Effector memory CD8-positive, alpha-beta T cell (primary cell): Measurements from ENCODE around the gene TBC1D5.

Experiments used
- ATAC-seq: fragments of 150-1000 bp; cut with Tn5 transposase; replicated peaks from 2 replicates; pipeline ENCODE4 v1.10.0; 2021; ENCODE audit warnings: mild to moderate bottlenecking, moderate library complexity
- DNase-seq, 3 experiments: peaks; one replicate each; pipeline ENCODE4 v3.0.0; 2021
- H3K27ac Mint-ChIP-seq, 2 donors: one replicate each; pipeline ENCODE4 v1.8.0; 2022; ENCODE audit warnings: mild to moderate bottlenecking in 2 of 2, mixed read lengths in 2 of 2, moderate library complexity in 2 of 2
- H3K27me3 Mint-ChIP-seq, 2 donors: one replicate each; pipeline ENCODE4 v1.8.0; 2022; ENCODE audit warnings: mixed read lengths in 2 of 2
- H3K36me3 Mint-ChIP-seq: one replicate; pipeline ENCODE4 v1.8.0; 2022; ENCODE audit warnings: mild to moderate bottlenecking, moderate library complexity, mixed read lengths; ENCODE audit not compliant: insufficient read depth
- H3K4me1 Mint-ChIP-seq, 2 donors: one replicate each; pipeline ENCODE4 v1.8.0; 2022; ENCODE audit warnings: low read depth in 2 of 2, mixed read lengths in 2 of 2
- H3K4me3 Mint-ChIP-seq, 2 donors: one replicate each; pipeline ENCODE4 v1.8.0; 2022; ENCODE audit warnings: mild to moderate bottlenecking in 2 of 2, mixed read lengths in 2 of 2, moderate library complexity in 2 of 2
- H3K9me3 Mint-ChIP-seq, 2 donors: one replicate each; pipeline ENCODE4 v1.8.0; 2022; ENCODE audit warnings: mixed read lengths in 2 of 2

The TBC1D5 gene

DNA sequence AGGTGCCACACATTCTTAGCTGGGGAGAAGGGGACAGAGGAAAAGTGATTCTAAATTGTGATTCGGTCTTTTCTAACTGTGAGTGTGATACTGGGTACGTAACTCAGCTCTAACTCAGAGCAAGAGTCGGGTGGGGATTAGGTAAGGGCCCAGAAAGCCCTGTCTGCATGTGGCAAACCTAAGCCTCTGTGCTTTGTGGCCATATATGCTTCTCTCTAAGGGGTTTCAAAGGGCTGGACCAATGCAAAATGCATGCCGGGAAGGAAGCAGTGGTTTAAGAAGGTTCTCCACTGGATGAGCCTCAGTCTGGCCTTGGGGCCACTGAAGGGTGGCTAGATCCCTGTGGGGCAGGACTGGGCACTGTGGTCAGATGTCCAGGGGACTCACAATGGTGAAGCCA lies 581.8 kb downstream of the TBC1D5 start:
- DNase-seq (no peak), ATAC-seq (no peak)
- Mint-ChIP-seq H3K4me3 (no peak overlapping the region), H3K27ac (no peak overlapping the region), H3K27me3 (no peaks in the 10 kb centered on the region), H3K4me1 (peaks cover 7 to 9% of the 10 kb centered on the region in 2 donors), H3K9me3 (no peaks in the 10 kb centered on the region), H3K36me3 (peaks cover 10% of the 10 kb centered on the region)

- H3K4me1 Mint-ChIP-seq = peaks cover 7 to 23% of the 10 kb centered on the region in 2 donors
- H3K4me3 Mint-ChIP-seq = no peak overlapping the region
- no peaks in the 10 kb centered on the region for H3K27me3 Mint-ChIP-seq
- H3K36me3 Mint-ChIP-seq = peaks cover 9% of the 10 kb centered on the region
- ATAC-seq (no peak), DNase-seq (no peak)
- no peak overlapping the region for H3K27ac Mint-ChIP-seq
- H3K9me3 Mint-ChIP-seq = no peaks in the 10 kb centered on the region
Measured at GRCh38 chr3:17158941-17159682, 583.3 kb downstream of the TBC1D5 start.

GRCh38 chr3:17157713-17158112 lies 584.7 kb downstream of the TBC1D5 start:
- H3K4me3 Mint-ChIP-seq = no peak overlapping the region
- H3K27ac Mint-ChIP-seq = no peak overlapping the region

DNA sequence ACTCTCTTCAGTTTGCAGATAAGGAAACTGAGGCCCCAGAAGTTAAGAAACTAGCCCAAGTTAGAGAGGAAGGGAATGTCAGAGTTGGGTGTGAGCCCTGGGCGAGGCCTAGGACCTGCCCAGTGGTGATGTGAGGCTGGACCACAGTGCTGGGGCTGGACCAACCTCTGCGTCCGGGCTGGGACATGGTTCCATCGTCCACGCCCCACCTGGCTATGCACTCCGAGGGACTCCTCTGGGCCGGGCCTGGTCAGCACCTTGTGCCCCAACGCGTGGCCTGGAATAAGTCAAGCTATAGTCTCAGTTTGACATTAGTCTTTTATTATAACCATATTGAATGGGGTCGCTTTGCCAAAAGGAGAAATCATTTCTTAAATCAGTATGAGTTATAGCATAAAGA lies 585.6 kb downstream of the TBC1D5 start:
- ATAC-seq = no peak
- Mint-ChIP-seq H3K4me3 (no peak overlapping the region), H3K27me3 (no peaks in the 10 kb centered on the region), H3K36me3 (peaks cover 9% of the 10 kb centered on the region), H3K27ac (peak overlapping the region in 1 of 2 donors; percentile 86), H3K9me3 (no peaks in the 10 kb centered on the region), H3K4me1 (peaks cover 16 to 35% of the 10 kb centered on the region in 2 donors)
- DNase-seq = no peak

More at GRCh38 chr3:17157713-17158112, 584.7 kb downstream of the TBC1D5 start:
- ATAC-seq (no peak), DNase-seq (no peak)
- Mint-ChIP-seq H3K9me3 (no peaks in the 10 kb centered on the region), H3K4me1 (peaks cover 9 to 26% of the 10 kb centered on the region in 2 donors), H3K36me3 (peaks cover 9% of the 10 kb centered on the region), H3K27me3 (no peaks in the 10 kb centered on the region)

DNA sequence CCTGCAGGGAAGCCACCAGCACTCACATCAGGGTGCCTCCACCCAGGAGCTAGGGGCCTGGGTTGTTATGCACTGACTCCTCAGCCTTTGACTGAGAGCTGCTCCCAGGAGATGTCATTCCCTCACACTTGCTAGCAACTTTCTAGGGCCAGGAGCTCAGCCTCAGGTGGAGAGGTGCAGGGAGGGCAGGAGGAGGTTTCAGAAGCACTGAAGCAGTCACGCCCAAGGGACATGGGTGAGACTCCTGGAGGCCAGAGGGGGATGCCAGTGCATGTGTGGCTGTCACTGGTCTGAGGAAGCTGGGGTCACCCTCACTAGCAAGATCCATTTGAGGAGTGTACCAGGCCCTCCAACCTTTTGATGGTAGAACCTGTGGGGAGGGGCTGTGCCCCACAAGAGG lies 586.5 kb downstream of the TBC1D5 start:
- Mint-ChIP-seq H3K27me3 (no peaks in the 10 kb centered on the region), H3K4me3 (peak overlapping the region in 1 of 2 donors; percentile 57), H3K4me1 (peaks cover 23 to 41% of the 10 kb centered on the region in 2 donors), H3K36me3 (peaks cover 16% of the 10 kb centered on the region), H3K9me3 (no peaks in the 10 kb centered on the region), H3K27ac (peak overlapping the region in 1 of 2 donors; percentile 86)
- no peak for ATAC-seq
- DNase-seq = no peak

DNA sequence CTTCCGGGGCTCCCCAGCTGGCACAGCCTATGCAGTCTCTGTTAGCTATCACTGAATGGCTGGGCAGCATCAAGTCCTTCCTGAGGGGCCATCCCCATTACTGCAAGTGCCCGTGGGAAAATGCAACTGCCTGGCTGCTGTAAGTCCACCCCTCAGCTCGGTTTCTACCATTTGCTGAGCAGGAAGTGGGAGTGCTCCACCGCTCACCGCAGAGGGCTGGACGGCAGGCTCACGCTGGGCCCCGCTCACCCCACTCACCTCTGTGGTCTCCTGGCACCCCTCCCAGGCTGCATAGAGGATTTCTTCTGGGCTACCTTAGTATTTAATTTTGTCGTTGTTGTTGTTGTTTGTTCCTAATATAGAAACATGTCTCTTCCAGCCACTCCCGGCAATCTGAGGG lies 587.5 kb downstream of the TBC1D5 start:
- no peaks in the 10 kb centered on the region for H3K27me3 Mint-ChIP-seq
- ATAC-seq = no peak
- peaks cover 17% of the 10 kb centered on the region for H3K36me3 Mint-ChIP-seq
- H3K4me1 Mint-ChIP-seq = peaks cover 27 to 49% of the 10 kb centered on the region in 2 donors
- peak overlapping the region; percentile 25 to 57 for H3K4me3 Mint-ChIP-seq
- H3K9me3 Mint-ChIP-seq = no peaks in the 10 kb centered on the region
- DNase-seq = peak in 1 of 3 experiments; percentile 10
- H3K27ac Mint-ChIP-seq = peak overlapping the region; percentile 53 to 56

GRCh38 chr3:17154221-17154620 lies 588.2 kb downstream of the TBC1D5 start:
- Mint-ChIP-seq H3K4me1 (peaks cover 26 to 51% of the 10 kb centered on the region in 2 donors), H3K4me3 (peak overlapping the region in 1 of 2 donors; percentile 23), H3K27me3 (no peaks in the 10 kb centered on the region), H3K9me3 (no peaks in the 10 kb centered on the region), H3K36me3 (peaks cover 17% of the 10 kb centered on the region), H3K27ac (peak overlapping the region; percentile 35 to 78)
- ATAC-seq (no peak), DNase-seq (no peak)

- Mint-ChIP-seq H3K36me3 (peaks cover 17% of the 10 kb centered on the region), H3K4me1 (peaks cover 30 to 51% of the 10 kb centered on the region in 2 donors), H3K27ac (peak overlapping the region; percentile 92)
Measured at GRCh38 chr3:17153209-17153608, 589.2 kb downstream of the TBC1D5 start.

DNA sequence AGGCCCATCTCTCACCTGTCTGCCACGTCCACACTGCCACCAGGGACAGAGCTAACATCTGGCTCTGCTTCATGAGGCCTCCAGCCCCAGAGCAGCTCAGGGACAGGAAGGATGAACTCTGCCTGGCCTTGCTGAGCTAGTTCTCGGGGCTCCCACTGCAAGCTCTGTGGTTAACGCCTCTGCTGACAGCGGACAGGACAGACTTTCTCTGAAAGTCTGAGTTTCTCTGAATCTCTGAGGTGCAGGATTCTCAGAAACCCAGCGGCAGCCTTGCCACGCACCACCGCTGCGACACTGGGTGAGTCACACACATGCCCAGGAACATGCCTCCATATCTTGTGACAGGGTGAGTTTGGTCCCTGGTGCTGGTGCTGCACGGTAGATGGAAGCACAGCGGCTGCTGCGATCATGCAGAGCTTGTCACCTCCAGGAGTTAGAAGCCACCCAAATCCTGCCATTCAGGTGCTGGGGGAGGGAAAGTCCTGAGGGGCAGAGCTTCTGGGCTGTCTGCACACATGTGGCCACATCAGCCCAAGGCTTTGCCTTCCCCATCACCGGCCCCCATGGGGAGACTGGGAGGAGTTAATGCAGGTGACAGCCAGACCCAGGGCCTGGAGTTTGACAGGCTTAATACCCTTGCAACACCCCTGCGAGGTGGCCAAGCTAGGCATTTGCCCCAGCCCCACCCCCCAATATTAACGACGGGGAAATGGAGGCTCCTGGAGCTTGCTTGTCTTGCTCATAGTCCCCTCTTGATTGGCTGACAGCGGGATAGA lies 590.6 kb downstream of the TBC1D5 start:
- H3K4me1 Mint-ChIP-seq = peaks cover 30 to 55% of the 10 kb centered on the region in 2 donors
- H3K36me3 Mint-ChIP-seq = peaks cover 17% of the 10 kb centered on the region
- peak overlapping the region; percentile 92 for H3K27ac Mint-ChIP-seq
- ATAC-seq (peak; percentile 87), DNase-seq (peak; percentile 79 to 80 (median 79))
- no peaks in the 10 kb centered on the region for H3K9me3 Mint-ChIP-seq
- H3K27me3 Mint-ChIP-seq = no peaks in the 10 kb centered on the region
- H3K4me3 Mint-ChIP-seq = peak overlapping the region; percentile 71 to 75

More at GRCh38 chr3:17153209-17153608, 589.2 kb downstream of the TBC1D5 start:
- no peaks in the 10 kb centered on the region for H3K9me3 Mint-ChIP-seq
- DNase-seq (no peak), ATAC-seq (no peak)
- H3K4me3 Mint-ChIP-seq = no peak overlapping the region
- no peaks in the 10 kb centered on the region for H3K27me3 Mint-ChIP-seq

DNA sequence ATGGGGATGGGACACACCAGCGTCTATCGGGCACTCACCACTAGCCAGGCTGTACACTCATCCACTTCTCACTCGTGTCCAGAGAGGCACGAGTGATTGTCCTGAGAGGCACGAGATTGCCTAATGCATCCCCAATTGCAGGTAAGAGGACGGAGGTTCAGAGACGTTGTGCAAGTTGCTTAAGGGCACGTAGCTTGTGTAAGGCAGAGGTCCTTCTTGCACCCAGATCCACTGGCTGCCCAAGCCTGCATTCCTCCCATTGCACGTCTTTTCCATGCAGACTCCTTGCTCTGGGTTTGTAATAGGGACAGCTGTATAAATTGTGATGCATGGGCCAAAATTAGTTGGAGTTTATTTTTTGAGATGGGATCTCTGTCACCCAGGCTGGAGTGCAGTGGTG lies 593.4 kb downstream of the TBC1D5 start:
- Mint-ChIP-seq H3K27me3 (no peaks in the 10 kb centered on the region), H3K27ac (no peak overlapping the region), H3K9me3 (no peaks in the 10 kb centered on the region), H3K4me3 (no peak overlapping the region), H3K36me3 (peaks cover 8% of the 10 kb centered on the region), H3K4me1 (peaks cover 30 to 32% of the 10 kb centered on the region in 2 donors)
- DNase-seq = no peak
- no peak for ATAC-seq

GRCh38 chr3:17144665-17144993 lies 597.8 kb downstream of the TBC1D5 start:
- Mint-ChIP-seq H3K27me3 (peaks cover 0 to 6% of the 10 kb centered on the region in 2 donors), H3K27ac (no peak overlapping the region), H3K36me3 (no peaks in the 10 kb centered on the region), H3K4me3 (no peak overlapping the region), H3K9me3 (no peaks in the 10 kb centered on the region), H3K4me1 (peaks cover 6 to 9% of the 10 kb centered on the region in 2 donors)
- DNase-seq (no peak), ATAC-seq (no peak)

GRCh38 chr3:17143893-17144664 lies 598.4 kb downstream of the TBC1D5 start:
- no peaks in the 10 kb centered on the region for H3K36me3 Mint-ChIP-seq
- peaks cover 0 to 6% of the 10 kb centered on the region in 2 donors for H3K27me3 Mint-ChIP-seq
- no peaks in the 10 kb centered on the region for H3K9me3 Mint-ChIP-seq
- no peak overlapping the region for H3K4me3 Mint-ChIP-seq
- no peak overlapping the region for H3K27ac Mint-ChIP-seq
- H3K4me1 Mint-ChIP-seq = peaks cover 6 to 9% of the 10 kb centered on the region in 2 donors
- no peak for ATAC-seq
- no peak for DNase-seq

DNA sequence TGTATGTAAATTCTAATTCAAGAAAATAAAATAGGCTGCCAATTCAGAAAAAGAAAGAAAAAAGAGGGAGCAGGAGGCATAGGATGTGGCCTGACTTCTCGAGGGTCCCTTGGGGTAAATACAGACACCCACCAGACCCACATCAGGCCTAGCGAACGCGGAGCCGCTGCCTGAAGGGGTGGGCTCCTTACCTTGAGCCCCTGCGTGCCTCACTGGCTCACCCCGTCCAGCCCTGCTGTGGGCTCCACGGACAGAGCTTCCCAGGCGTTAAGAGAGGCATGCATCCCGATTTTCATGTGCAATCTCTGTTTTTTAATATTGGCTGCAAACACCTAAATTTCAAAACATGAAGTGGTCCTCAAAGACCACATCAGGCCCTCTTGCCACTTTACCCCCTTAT lies 599.9 kb downstream of the TBC1D5 start:
- DNase-seq (no peak), ATAC-seq (no peak)
- Mint-ChIP-seq H3K27ac (no peak overlapping the region), H3K4me1 (peaks cover 3 to 5% of the 10 kb centered on the region in 2 donors), H3K36me3 (no peaks in the 10 kb centered on the region), H3K4me3 (no peak overlapping the region), H3K9me3 (no peaks in the 10 kb centered on the region), H3K27me3 (peaks cover 6 to 8% of the 10 kb centered on the region in 2 donors)
